Activated naive CD4-positive, alpha-beta T cell treated with anti-CD3 and anti-CD28 coated beads, Interleukin-2, amount 50 U/mL, for 72 hours (primary cell): Measurements from ENCODE around the gene TRIM26. TPM values are rescaled to one million over a fixed set of nuclear protein-coding genes. Genes with fewer than 3 reads are reported as not detected.
"Not testable (repeated sequence)": the region's sequence is repeated elsewhere in the genome, so short reads cannot be mapped to it uniquely, and the experiment has no call there.

ENCODE experiments used
- ATAC-seq, 2 donors: fragments of 150-1000 bp; cut with Tn5 transposase; 2 replicates each; pipeline ENCODE4 v1.10.0; 2021; ENCODE audit warnings: mild to moderate bottlenecking in 2 of 2, moderate library complexity in 2 of 2
- DNase-seq, 2 donors: peaks; one replicate each; pipeline ENCODE4 v3.0.0; 2021 to 2022; ENCODE audit warnings: low spot score in 2 of 2
- H3K27ac Mint-ChIP-seq, 2 donors: one replicate each; pipeline ENCODE4 v1.8.0; 2022; ENCODE audit warnings: mild to moderate bottlenecking in 2 of 2, mixed read lengths in 2 of 2
- H3K36me3 Mint-ChIP-seq, 2 donors: one replicate each; pipeline ENCODE4 v1.8.0; 2022; ENCODE audit warnings: mixed read lengths in 2 of 2
- H3K9me3 Mint-ChIP-seq, 2 donors: one replicate each; pipeline ENCODE4 v1.8.0; 2022; ENCODE audit warnings: mixed read lengths in 2 of 2
- total RNA-seq, 2 donors: library from RNA; stranded (reverse); gene quantifications; one replicate each; pipeline ENCODE4 v1.2.3, GENCODE V29; 2022

Gene TRIM26
- total RNA-seq: 10 to 100 TPM; 41.3 to 43.0 TPM

- Mint-ChIP-seq H3K36me3 (peaks cover 20 to 28% of the 10 kb centered on the region in 2 donors), H3K9me3 (no peaks in the 10 kb centered on the region), H3K27ac (peak within 1 kb of the TSS; percentile 98 to 99)
- DNase-seq (peak; percentile 97 to 99), ATAC-seq (peak; percentile 90 to 93)
These were observed at the start of gene TRIM26 for GRCh38 chr6:30212865-30213666. Gene TRIM26, minus strand, starts transcription at chr6:30213406. Its CDS starts 14,303 bp downstream, at chr6:30199103.

GRCh38 chr6:30260036-30260504 lies 46.9 kb upstream of the TRIM26 start:
- DNase-seq (peak in 1 of 2 donors; percentile 41), ATAC-seq (peak in 1 of 2 donors; percentile 18)
- Mint-ChIP-seq H3K36me3 (peaks cover 0 to 10% of the 10 kb centered on the region in 2 donors), H3K27ac (peak overlapping the region in 1 of 2 donors; percentile 89), H3K9me3 (no peaks in the 10 kb centered on the region)

- Mint-ChIP-seq H3K27ac (peak overlapping the region; percentile 82 to 89), H3K36me3 (peaks cover 0 to 7% of the 10 kb centered on the region in 2 donors), H3K9me3 (no peaks in the 10 kb centered on the region)
- peak; percentile 71 to 85 for DNase-seq
- ATAC-seq: peak; percentile 92 to 96
These were observed 46.2 kb upstream of the TRIM26 start for GRCh38 chr6:30259140-30260035.

DNA sequence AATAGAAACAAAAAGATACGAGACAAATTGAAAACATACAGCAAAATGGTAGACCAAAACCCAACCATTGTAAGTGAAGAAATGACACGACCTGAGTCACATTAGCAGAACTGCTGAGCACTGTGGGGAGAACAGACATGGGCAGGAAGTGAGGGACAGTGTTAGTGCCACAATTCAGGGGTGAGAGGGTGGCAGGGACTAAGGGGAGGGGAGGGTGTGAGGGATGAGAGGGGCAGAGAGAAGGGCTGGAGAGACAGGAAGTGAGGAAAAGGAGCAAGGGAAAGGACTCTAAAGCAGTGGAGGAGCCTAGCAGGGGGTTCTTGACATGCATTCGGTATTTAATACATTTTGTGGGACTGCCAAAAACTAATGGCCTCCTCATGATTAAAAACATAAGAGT lies 45.0 kb upstream of the TRIM26 start:
- DNase-seq: no peak
- Mint-ChIP-seq H3K27ac (peak overlapping the region in 1 of 2 donors; percentile 89), H3K9me3 (no peaks in the 10 kb centered on the region), H3K36me3 (no peaks in the 10 kb centered on the region)
- ATAC-seq: peak; percentile 50 to 59

- not testable (repeated sequence) for ATAC-seq, DNase-seq, H3K27ac Mint-ChIP-seq, H3K36me3 Mint-ChIP-seq, H3K9me3 Mint-ChIP-seq
These were observed 39.2 kb upstream of the TRIM26 start for GRCh38 chr6:30252417-30252816.

GRCh38 chr6:30244560-30244959 lies 31.4 kb upstream of the TRIM26 start:
- no peak overlapping the region for H3K27ac Mint-ChIP-seq
- H3K36me3 Mint-ChIP-seq: no peaks in the 10 kb centered on the region
- H3K9me3 Mint-ChIP-seq: no peaks in the 10 kb centered on the region
- DNase-seq (no peak), ATAC-seq (no peak)

DNA sequence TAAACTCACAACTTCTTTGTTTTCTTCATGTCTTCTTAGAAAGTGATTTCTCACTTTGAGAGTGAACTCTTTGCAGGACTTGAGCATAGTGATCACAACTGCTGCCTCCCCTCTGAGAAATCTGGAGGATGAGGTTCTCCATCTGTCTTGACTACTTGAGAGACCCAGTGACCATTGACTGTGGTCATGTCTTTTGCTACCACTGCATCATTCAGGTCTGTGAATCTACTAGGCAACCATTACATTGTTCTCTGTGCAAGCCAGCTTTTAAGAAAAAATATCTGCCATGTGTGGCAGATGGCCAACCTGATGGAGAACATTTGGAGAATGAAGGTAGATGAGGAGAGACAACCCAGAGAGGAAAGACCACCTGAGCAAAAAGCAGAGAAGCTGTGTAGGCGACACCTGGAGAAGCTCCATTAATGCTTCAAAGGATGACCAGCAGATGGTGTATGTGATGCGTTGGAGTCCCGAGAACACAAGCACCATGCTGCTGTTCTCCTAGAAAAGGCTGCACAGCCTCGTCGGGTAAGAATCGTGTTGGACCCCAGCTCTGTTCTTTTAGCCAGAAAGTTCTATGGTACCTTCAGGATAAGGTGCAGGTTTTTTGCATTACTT lies 25.1 kb upstream of the TRIM26 start:
- DNase-seq: no peak
- Mint-ChIP-seq H3K36me3 (no peaks in the 10 kb centered on the region), H3K27ac (no peak overlapping the region), H3K9me3 (no peaks in the 10 kb centered on the region)
- ATAC-seq: peak; percentile 41 to 71

GRCh38 chr6:30234356-30234755 lies 21.1 kb upstream of the TRIM26 start:
- no peaks in the 10 kb centered on the region for H3K36me3 Mint-ChIP-seq
- H3K27ac Mint-ChIP-seq: no peak overlapping the region
- no peaks in the 10 kb centered on the region for H3K9me3 Mint-ChIP-seq
- DNase-seq (no peak), ATAC-seq (no peak)

DNA sequence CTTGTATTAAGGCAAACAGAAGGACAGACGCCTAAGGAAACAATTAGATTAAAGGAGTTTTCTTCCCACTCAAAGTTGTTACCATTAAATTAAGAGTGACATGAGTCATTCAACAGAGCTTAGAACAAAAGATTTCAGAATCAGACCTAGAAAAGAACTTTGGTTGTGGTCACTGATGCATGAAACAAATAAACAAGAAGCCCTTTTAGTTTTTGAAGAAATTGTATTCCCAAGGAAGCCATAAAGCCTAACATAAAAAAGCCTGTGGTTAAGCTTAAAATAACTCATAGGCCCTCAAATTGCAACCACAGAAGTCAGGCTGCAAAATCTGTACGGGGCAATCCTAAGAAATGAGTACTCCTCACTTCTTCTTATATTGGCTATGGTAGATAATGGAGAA lies 17.9 kb upstream of the TRIM26 start:
- ATAC-seq: no peak
- peaks cover 0 to 5% of the 10 kb centered on the region in 2 donors for H3K9me3 Mint-ChIP-seq
- H3K27ac Mint-ChIP-seq: no peak overlapping the region
- DNase-seq: no peak
- H3K36me3 Mint-ChIP-seq: no peaks in the 10 kb centered on the region

DNA sequence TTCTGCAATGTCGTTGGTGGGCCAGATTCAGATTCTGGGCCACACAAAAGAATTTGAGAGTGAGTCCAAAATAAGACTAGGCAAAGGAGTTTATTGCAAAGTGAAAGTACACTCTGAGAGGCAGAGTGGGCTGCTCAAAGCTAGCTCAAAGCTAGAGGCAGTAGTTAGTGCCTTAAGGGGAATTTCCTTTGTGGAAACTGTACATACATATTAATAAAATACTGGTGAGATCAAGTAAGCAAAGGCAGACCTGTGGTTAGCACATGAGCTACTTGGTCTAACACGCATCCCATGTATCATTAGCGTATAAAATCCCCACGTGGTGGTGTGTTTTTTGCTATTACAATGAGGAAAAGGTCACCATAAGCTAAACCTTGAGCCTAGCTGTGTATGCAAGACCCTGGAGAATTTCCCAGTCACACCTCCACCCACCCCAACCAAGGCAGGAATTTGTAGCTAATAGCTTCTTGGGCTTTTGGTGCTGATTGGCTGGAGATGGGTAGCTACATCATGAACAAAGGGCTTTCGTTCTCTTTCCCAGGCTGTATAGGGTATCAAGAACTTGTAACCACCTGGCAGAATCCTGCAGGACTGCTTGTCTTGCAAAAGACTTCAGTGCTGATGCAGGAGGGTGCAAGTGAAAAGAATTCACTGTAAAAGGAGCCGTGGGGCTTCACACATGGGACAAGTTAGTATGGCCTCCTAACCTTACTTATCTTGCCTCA lies 14.7 kb upstream of the TRIM26 start:
- H3K27ac Mint-ChIP-seq: peak overlapping the region; percentile 24 to 78
- H3K9me3 Mint-ChIP-seq: peaks cover 4 to 19% of the 10 kb centered on the region in 2 donors
- H3K36me3 Mint-ChIP-seq: peaks cover 5 to 8% of the 10 kb centered on the region in 2 donors
- ATAC-seq (peak; percentile 95 to 96), DNase-seq (no peak)

DNA sequence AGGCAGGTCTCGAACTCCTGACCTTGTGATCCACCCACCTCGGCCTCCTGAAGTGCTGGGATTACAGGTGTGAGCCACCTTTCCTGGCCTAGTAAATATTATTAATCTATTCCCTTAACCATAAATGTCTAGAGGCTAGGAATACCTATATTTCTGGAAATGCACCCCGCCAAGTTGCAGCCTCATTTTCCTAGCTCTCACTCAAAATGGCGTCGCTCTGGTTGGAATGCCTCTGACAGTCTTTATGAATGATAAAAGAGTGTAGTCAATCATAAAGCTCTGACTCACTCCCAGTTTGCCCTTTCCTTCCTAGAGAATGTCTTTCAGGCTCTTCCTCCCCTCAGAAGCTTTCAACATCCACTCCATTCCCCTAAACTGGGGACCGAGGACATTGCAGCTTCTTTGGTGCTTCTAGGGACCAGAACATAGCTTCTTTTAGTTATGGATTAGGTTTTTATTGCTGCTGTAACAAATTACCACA lies 14.1 kb upstream of the TRIM26 start:
- peaks cover 4 to 19% of the 10 kb centered on the region in 2 donors for H3K9me3 Mint-ChIP-seq
- peak; percentile 12 to 64 for ATAC-seq
- no peak for DNase-seq

DNA sequence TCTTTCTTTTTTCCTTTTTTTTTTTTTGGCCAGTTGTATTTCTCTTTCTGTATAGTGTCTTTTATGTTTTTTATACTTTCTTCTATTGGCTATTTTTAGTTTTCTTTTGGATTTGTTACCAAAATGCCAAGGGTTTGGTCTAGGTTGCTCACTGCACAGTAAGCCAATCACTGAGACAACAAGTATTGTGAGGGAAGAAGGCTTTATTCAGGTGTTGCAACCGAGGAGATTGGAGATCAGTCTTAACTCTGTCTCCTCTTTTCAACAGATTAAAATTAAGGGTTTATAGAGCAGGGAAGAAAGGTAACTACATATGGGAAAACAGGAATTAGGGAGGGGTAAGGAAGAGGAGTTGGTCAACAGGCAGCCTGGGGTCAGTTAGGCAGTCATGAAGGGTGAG lies 10.1 kb upstream of the TRIM26 start:
- DNase-seq (no peak), ATAC-seq (no peak)
- peaks cover 4 to 19% of the 10 kb centered on the region in 2 donors for H3K9me3 Mint-ChIP-seq
- no peak overlapping the region for H3K27ac Mint-ChIP-seq
- peaks cover 5 to 10% of the 10 kb centered on the region in 2 donors for H3K36me3 Mint-ChIP-seq

More for the DNA sequence above, 14.1 kb upstream of the TRIM26 start:
- H3K27ac Mint-ChIP-seq: peak overlapping the region; percentile 24 to 78
- peaks cover 5 to 10% of the 10 kb centered on the region in 2 donors for H3K36me3 Mint-ChIP-seq

DNA sequence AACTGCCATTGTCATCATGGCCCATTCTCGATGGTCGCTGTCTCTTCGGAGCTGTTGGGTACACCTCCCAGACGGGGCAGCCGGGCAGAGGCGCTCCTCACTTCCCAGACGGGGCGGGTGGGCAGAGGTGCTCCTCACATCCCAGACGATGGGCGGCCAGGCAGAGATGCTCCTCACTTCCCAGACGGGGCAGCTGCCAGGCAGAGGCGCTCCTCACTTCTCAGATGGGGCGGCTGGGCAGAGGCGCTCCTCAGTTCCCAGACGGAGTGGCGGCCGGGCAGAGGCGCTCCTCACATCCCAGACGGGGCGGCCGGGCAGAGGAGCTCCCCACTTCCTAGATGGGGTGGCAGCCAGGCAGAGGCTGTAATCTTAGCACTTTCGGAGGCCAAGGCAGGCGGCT lies 8.8 kb upstream of the TRIM26 start:
- not testable (repeated sequence) for H3K27ac Mint-ChIP-seq, ATAC-seq, DNase-seq
- peaks cover 5 to 10% of the 10 kb centered on the region in 2 donors for H3K36me3 Mint-ChIP-seq
- peaks cover 4 to 15% of the 10 kb centered on the region in 2 donors for H3K9me3 Mint-ChIP-seq

- Mint-ChIP-seq H3K9me3 (peaks cover 4 to 15% of the 10 kb centered on the region in 2 donors), H3K36me3 (peaks cover 5 to 10% of the 10 kb centered on the region in 2 donors)
- H3K27ac Mint-ChIP-seq, DNase-seq, ATAC-seq: not testable (repeated sequence)
These were observed 8.2 kb upstream of the TRIM26 start for GRCh38 chr6:30221395-30221794.

DNA sequence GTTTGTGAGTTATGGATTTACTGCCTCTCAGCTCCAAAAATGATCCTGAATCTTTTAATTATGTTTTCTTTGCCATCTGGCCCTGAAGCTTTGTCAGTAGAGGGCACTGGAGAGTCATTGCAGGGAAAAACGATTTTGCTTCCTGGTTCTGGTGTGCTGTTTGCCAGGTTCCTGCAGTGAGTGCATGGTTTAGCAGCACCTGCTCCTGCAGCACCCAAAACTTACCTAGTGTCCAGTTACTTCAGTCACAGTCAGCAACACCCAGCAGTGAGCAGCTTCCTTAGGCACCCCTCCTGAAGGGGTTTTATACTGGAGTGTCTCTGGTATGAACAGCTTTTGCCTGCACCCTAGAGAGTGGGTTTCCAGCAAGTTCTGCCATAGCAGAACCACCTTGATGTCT lies 6.0 kb upstream of the TRIM26 start:
- Mint-ChIP-seq H3K36me3 (peaks cover 6 to 10% of the 10 kb centered on the region in 2 donors), H3K9me3 (peaks cover 4 to 6% of the 10 kb centered on the region in 2 donors), H3K27ac (no peak overlapping the region)
- DNase-seq (peak in 1 of 2 donors; percentile 57), ATAC-seq (peak; percentile 57 to 78)

- Mint-ChIP-seq H3K27ac (no peak overlapping the region), H3K9me3 (no peaks in the 10 kb centered on the region), H3K36me3 (peaks cover 18 to 21% of the 10 kb centered on the region in 2 donors)
- ATAC-seq (no peak), DNase-seq (no peak)
These were observed 2.9 kb upstream of the TRIM26 start for GRCh38 chr6:30216096-30216495.
